Measurements from ENCODE around the gene FITM2.

FITM2 gene

GRCh38 chr20:44264287-44264686, 46.7 kb downstream of the FITM2 start:
- peaks cover 0 to 1% (median 0%) of the 10 kb centered on the region in 3 donors for H3K36me3 ChIP-seq
- H3K27ac ChIP-seq = no peak overlapping the region
- TF ChIP-seq CTCF (IDR thresholded peaks at IDR 0.05) = no peak
- no peaks in the 10 kb centered on the region for H3K27me3 ChIP-seq
- intact Hi-C loops (cut with DNase I; ENCODE audit: low total_unique reads) = no loop called here
- no peaks in the 10 kb centered on the region for H3K4me1 ChIP-seq
- H3K4me3 ChIP-seq = no peak overlapping the region
- H3K9me3 ChIP-seq = no peaks in the 10 kb centered on the region
- no peak for DNase-seq

- Histone ChIP-seq H3K9me3 (no peaks in the 10 kb centered on the region), H3K27me3 (no peaks in the 10 kb centered on the region), H3K27ac (no peak overlapping the region), H3K4me1 (no peaks in the 10 kb centered on the region), H3K4me3 (no peak overlapping the region), H3K36me3 (no peaks in the 10 kb centered on the region)
- no peak for TF ChIP-seq CTCF (IDR thresholded peaks at IDR 0.05)
- intact Hi-C loops (cut with DNase I; ENCODE audit: low total_unique reads) = no loop called here
- no peak for DNase-seq
Measured at GRCh38 chr20:44258226-44258890, 52.6 kb downstream of the FITM2 start.

GRCh38 chr20:44256961-44257360, 54.0 kb downstream of the FITM2 start:
- intact Hi-C loops (cut with DNase I; ENCODE audit: low total_unique reads) = no loop called here

GRCh38 chr20:44255942-44256341, 55.1 kb downstream of the FITM2 start:
- no peak overlapping the region for H3K27ac ChIP-seq
- intact Hi-C loops (cut with DNase I; ENCODE audit: low total_unique reads) = no loop called here
- no peak for TF ChIP-seq CTCF (IDR thresholded peaks at IDR 0.05)

More at GRCh38 chr20:44256961-44257360, 54.0 kb downstream of the FITM2 start:
- H3K4me3 ChIP-seq = no peak overlapping the region
- TF ChIP-seq CTCF (IDR thresholded peaks at IDR 0.05) = no peak
- no peaks in the 10 kb centered on the region for H3K27me3 ChIP-seq
- H3K9me3 ChIP-seq = no peaks in the 10 kb centered on the region
- no peak overlapping the region for H3K27ac ChIP-seq
- H3K36me3 ChIP-seq = no peaks in the 10 kb centered on the region
- no peaks in the 10 kb centered on the region for H3K4me1 ChIP-seq
- no peak for DNase-seq

GRCh38 chr20:44254073-44254472, 56.9 kb downstream of the FITM2 start:
- Histone ChIP-seq H3K27me3 (peaks cover 0 to 3% of the 10 kb centered on the region in 2 donors), H3K9me3 (no peaks in the 10 kb centered on the region), H3K4me3 (no peak overlapping the region), H3K36me3 (no peaks in the 10 kb centered on the region), H3K4me1 (no peaks in the 10 kb centered on the region), H3K27ac (no peak overlapping the region)
- DNase-seq = no peak
- intact Hi-C loops (cut with DNase I; ENCODE audit: low total_unique reads) = no loop called here
- TF ChIP-seq CTCF (IDR thresholded peaks at IDR 0.05) = no peak

More at GRCh38 chr20:44255942-44256341, 55.1 kb downstream of the FITM2 start:
- Histone ChIP-seq H3K9me3 (no peaks in the 10 kb centered on the region), H3K27me3 (no peaks in the 10 kb centered on the region), H3K4me3 (no peak overlapping the region), H3K36me3 (no peaks in the 10 kb centered on the region), H3K4me1 (no peaks in the 10 kb centered on the region)
- no peak for DNase-seq

Measured in tibial artery (tissue), 4 donors.